ENCODE results near the gene SHISA6. TPM values are rescaled to one million over a fixed set of nuclear protein-coding genes. Genes with fewer than 3 reads are reported as not detected.

SHISA6 gene
- total RNA-seq, 3 donors from 2014 or later: 0.20 to 0.77 (median 0.73) TPM

DNA sequence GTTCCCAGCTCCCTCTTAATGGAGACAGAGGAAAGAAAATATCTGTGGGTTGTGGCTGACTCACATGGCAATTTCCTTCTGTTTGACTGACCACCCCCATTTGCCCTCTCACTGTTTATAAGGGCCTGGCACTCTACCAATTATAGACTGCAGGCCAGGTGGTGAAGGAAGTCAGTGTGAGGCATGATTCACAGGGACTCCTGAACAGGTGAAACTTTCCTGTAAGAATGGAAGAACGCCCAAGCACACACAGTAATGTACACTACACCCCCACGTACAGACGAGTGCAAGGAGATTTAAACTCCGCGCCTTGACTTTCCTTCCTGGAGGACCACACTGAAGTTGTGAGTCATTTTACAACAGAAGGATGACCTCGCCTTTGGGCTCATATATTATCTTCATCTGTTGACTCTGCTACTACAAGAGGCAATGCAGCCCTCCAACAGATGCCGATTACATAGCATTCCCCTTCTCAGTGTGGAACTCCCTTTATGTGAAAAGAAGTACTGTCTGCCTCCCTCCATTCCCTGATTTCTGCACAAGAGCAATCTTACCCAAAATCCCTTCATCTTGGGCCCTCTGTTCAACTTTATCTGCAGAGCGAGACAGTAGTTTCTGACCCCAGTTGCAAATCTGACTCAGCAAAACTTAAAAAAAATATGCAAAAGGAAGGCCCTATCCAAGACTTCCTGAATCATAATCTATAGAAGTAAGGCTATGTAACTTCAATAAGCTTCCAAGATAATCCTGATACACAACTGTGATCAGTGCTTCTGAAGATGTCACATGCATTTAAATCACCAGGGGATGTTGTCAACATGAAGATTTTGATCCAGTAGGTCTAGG is 163.6 kb downstream of the SHISA6 start:
- Histone ChIP-seq H3K4me3 (no peak overlapping the region), H3K9me3 (peaks cover 10% of the 10 kb centered on the region), H3K4me1 (ENCODE audit: low read depth) (no peaks in the 10 kb centered on the region), H3K36me3 (ENCODE audit: low read depth) (no peaks in the 10 kb centered on the region)
- peak; percentile 97 for ATAC-seq
- intact Hi-C loops (cut with DNase I, micrococcal nuclease): no loop called here
- DNase-seq: peak in 1 of 3 donors; percentile 23
- TF ChIP-seq, protein P1, sequence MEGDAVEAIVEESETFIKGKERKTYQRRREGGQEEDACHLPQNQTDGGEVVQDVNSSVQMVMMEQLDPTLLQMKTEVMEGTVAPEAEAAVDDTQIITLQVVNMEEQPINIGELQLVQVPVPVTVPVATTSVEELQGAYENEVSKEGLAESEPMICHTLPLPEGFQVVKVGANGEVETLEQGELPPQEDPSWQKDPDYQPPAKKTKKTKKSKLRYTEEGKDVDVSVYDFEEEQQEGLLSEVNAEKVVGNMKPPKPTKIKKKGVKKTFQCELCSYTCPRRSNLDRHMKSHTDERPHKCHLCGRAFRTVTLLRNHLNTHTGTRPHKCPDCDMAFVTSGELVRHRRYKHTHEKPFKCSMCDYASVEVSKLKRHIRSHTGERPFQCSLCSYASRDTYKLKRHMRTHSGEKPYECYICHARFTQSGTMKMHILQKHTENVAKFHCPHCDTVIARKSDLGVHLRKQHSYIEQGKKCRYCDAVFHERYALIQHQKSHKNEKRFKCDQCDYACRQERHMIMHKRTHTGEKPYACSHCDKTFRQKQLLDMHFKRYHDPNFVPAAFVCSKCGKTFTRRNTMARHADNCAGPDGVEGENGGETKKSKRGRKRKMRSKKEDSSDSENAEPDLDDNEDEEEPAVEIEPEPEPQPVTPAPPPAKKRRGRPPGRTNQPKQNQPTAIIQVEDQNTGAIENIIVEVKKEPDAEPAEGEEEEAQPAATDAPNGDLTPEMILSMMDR (IDR thresholded peaks at IDR 0.05): no peak

DNA sequence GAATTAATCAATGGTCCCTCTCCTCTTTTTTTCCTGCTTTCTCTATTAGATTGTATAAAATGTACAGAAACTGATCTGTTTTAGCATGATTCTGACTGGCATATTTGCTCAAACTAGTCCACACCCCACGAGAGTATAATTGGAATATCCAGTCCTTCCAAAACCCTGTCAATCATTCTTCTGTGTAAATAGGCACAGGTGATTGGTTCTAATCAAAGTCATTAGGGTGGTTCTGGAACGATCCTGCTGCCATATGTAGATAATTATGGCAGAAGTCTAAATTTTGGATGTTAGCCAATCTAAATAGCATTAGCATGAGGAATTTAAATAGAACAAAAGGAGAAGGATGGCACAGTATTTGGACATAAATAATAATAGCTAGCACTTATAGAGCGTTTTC is 165.7 kb downstream of the SHISA6 start:
- Histone ChIP-seq H3K4me3 (no peak overlapping the region), H3K36me3 (ENCODE audit: low read depth) (no peaks in the 10 kb centered on the region), H3K4me1 (ENCODE audit: low read depth) (no peaks in the 10 kb centered on the region), H3K9me3 (peaks cover 3% of the 10 kb centered on the region)
- intact Hi-C loops (cut with DNase I, micrococcal nuclease): no loop called here
- TF ChIP-seq, protein P1 (IDR thresholded peaks at IDR 0.05): no peak
- ATAC-seq: no peak
- DNase-seq: no peak

DNA sequence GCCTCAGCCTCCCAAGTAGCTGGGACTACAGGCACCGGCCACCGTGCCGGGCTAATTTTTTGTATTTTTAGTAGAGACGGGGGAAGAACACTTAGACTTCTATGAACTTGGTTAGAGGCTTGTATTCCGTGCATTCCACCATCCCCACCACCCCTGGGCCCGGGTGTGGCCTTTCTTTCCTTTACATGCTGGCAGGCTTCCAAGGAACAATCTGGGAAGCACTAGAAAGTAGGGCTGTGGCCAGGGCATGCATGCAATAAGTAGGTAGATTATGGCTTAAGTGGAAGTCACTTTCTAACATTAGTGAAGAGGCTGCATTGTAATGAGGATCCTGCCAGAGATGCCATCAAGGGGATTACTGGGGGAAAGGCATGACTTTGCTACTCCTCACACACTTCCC is 171.6 kb downstream of the SHISA6 start:
- intact Hi-C loops (cut with DNase I, micrococcal nuclease): no loop called here

DNA sequence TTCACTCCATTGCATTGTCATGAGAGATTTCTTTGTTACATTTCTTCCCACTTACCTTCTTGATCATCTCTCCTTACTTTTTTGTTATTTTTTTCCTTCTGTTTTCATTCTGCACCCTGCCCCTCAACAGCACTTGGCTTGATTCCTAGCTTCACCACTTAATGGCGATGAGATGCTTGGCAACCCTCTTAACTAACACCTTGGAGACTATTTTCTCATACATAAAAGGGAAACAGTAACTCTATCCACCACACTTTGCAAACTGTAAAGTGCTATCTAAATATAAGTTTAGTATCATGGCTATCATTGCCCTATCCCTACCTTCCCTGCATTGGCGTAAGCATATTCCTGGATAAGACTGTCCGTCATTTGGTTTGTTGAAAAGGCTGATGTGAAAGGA is 177.3 kb downstream of the SHISA6 start:
- ATAC-seq: no peak
- Histone ChIP-seq H3K9me3 (no peaks in the 10 kb centered on the region), H3K4me1 (ENCODE audit: low read depth) (no peaks in the 10 kb centered on the region), H3K4me3 (no peak overlapping the region), H3K36me3 (ENCODE audit: low read depth) (no peaks in the 10 kb centered on the region)
- no peak for DNase-seq
- TF ChIP-seq, protein P1 (IDR thresholded peaks at IDR 0.05): no peak
- intact Hi-C loops (cut with DNase I, micrococcal nuclease): no loop called here

More for the DNA sequence above, 171.6 kb downstream of the SHISA6 start:
- Histone ChIP-seq H3K9me3 (no peaks in the 10 kb centered on the region), H3K4me3 (no peak overlapping the region), H3K36me3 (ENCODE audit: low read depth) (no peaks in the 10 kb centered on the region), H3K4me1 (ENCODE audit: low read depth) (no peaks in the 10 kb centered on the region)
- TF ChIP-seq, protein P1 (IDR thresholded peaks at IDR 0.05): no peak
- ATAC-seq (peak; percentile 88), DNase-seq (peak in 2 of 3 donors; percentile 33 to 84)

DNA sequence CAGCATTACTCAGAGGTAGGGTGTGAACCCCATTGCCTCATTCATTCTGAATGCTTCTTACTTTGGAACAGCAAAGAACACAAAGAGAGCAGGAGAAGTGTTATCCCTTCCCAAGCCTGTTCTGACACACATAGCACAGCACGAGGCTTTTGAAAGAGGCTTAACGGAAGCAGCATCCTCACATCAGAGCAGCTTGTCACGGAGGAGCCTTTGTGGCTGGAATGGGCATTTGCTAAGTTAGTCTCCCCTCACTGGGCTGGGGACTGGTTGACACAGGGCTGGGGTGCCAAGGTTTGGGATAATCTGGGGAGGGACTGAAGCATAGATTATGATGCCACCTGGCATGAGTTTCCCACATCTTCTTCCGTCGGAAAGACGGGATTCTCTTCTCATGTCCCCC is 189.7 kb downstream of the SHISA6 start:
- TF ChIP-seq, protein P1 (IDR thresholded peaks at IDR 0.05): no peak
- no peak for ATAC-seq
- H3K4me3 ChIP-seq: no peak overlapping the region

More for the DNA sequence above, 189.7 kb downstream of the SHISA6 start:
- no peaks in the 10 kb centered on the region for H3K36me3 ChIP-seq (ENCODE audit: low read depth)
- H3K9me3 ChIP-seq: no peaks in the 10 kb centered on the region
- H3K4me1 ChIP-seq (ENCODE audit: low read depth): no peaks in the 10 kb centered on the region
- DNase-seq: no peak
- intact Hi-C loops (cut with DNase I, micrococcal nuclease): no loop called here

All from mucosa of descending colon (tissue), 3 donors.